Thoracic aorta (tissue), 2 donors: ENCODE results near the gene NFASC. TPM values are rescaled to one million over a fixed set of nuclear protein-coding genes. Genes with fewer than 3 reads are reported as not detected.
A peak's percentile ranks its signal among the peaks of the same experiment; 100 is the strongest.

Experiments used
- ATAC-seq: fragments of 150-250 bp; one replicate; pipeline ENCODE4 v1.8.0; 2017; ENCODE audit warnings: low read depth; ENCODE audit not compliant: insufficient number of reproducible peaks, low FRiP score
- DNase-seq: peaks from one replicate; pipeline ENCODE4 v3.0.0-alpha.2; 2020; ENCODE audit warnings: low spot score
- H3K27ac ChIP-seq, 2 donors: fragments of 200-600 bp; sonication (generic); 1 replicate in 1 of 2; 2 replicates in 1 of 2; pipeline ENCODE4 v1.5.1; 2016; ENCODE audit warnings: mild to moderate bottlenecking in 2 of 2, moderate library complexity in 2 of 2
- H3K27me3 ChIP-seq: fragments of 200-600 bp; sonication (generic); replicated peaks from 2 replicates; pipeline ENCODE4 v1.6.0; 2016; ENCODE audit warnings: mild to moderate bottlenecking; ENCODE audit not compliant: insufficient read depth
- H3K36me3 ChIP-seq: fragments of 200-600 bp; sonication (generic); one replicate; pipeline ENCODE4 v1.5.1; 2016
- H3K4me1 ChIP-seq, 2 donors: fragments of 200-600 bp; sonication (generic); 1 replicate in 1 of 2; 2 replicates in 1 of 2; pipeline versions ENCODE4 v1.5.1 to v1.6.0; 2016; ENCODE audit warnings: low read depth in 2 of 2, mild to moderate bottlenecking in 1 of 2; ENCODE audit not compliant: control insufficient read depth in 1 of 2
- H3K4me3 ChIP-seq: fragments of 200-600 bp; sonication (generic); 2 replicates; pipeline ENCODE4 v1.5.1; 2016; ENCODE audit warnings: mild to moderate bottlenecking
- H3K9me3 ChIP-seq: fragments of 200-600 bp; sonication (generic); 2 replicates; pipeline ENCODE4 v1.5.1; 2016
- total RNA-seq, 2 donors: library from RNA; depleted of rRNA; stranded (reverse); fragments of >200 nt; gene quantifications; one replicate each; pipeline versions ENCODE4 v1.1.0 to v1.2.3, GENCODE V29; 2016
- TF ChIP-seq, protein P1 (sequence below): fragments of 200-600 bp; sonication (generic); IDR thresholded peaks from one replicate; pipeline ENCODE4 v1.5.1; 2019; ENCODE audit warnings: antibody characterized with exemption

NFASC gene
- total RNA-seq, 2 donors from 2014 or later: 26.2 to 29.5 TPM

DNA sequence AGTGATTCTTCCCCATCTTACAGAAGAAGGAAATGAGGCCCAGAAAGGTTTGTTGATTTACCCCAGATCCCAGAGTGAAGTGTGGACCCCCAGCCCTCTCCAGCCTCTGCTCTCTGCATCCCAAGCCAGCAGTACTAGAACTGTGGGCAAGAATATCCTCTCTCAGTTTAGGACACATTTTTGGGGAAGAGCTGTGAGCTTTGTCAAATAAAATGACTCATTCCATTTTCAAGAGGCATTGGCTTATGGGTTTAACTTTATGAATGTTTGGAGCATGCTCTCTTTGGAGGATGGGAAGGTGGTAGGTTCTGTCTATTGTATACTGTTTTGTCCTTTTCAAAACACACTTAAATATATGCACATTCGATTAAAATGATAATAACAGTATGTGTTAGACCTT lies 101.8 kb downstream of the NFASC start:
- no peaks in the 10 kb centered on the region for H3K36me3 ChIP-seq
- ATAC-seq: no peak
- TF ChIP-seq, protein P1, sequence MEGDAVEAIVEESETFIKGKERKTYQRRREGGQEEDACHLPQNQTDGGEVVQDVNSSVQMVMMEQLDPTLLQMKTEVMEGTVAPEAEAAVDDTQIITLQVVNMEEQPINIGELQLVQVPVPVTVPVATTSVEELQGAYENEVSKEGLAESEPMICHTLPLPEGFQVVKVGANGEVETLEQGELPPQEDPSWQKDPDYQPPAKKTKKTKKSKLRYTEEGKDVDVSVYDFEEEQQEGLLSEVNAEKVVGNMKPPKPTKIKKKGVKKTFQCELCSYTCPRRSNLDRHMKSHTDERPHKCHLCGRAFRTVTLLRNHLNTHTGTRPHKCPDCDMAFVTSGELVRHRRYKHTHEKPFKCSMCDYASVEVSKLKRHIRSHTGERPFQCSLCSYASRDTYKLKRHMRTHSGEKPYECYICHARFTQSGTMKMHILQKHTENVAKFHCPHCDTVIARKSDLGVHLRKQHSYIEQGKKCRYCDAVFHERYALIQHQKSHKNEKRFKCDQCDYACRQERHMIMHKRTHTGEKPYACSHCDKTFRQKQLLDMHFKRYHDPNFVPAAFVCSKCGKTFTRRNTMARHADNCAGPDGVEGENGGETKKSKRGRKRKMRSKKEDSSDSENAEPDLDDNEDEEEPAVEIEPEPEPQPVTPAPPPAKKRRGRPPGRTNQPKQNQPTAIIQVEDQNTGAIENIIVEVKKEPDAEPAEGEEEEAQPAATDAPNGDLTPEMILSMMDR: no peak

DNA sequence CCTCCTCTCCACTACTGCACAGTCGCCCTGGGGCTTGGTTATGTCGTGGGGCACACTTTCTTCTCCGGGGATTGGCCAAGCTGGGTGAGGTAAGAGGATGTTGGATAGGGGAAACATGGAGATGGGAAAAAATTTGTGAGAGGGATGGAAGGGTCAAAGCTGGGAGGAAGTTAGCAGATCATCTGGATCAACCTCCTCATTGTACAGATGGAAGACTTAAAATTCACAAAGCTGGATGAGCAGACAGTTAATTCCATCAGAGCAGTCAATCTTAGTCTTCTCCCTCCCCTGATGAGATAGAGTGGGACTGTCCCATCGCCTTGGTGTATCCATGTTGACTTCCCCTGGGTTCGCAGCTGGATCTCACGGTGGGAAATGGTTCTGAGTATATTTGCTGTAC lies 102.8 kb downstream of the NFASC start:
- H3K36me3 ChIP-seq: no peaks in the 10 kb centered on the region
- ATAC-seq (no peak), DNase-seq (no peak)
- TF ChIP-seq, protein P1: no peak
- H3K4me3 ChIP-seq: no peak overlapping the region
- H3K27me3 ChIP-seq: no peaks in the 10 kb centered on the region
- no peaks in the 10 kb centered on the region for H3K4me1 ChIP-seq
- no peak overlapping the region for H3K27ac ChIP-seq
- H3K9me3 ChIP-seq: no peaks in the 10 kb centered on the region

More for the DNA sequence above, 101.8 kb downstream of the NFASC start:
- no peak overlapping the region for H3K27ac ChIP-seq
- H3K27me3 ChIP-seq: no peaks in the 10 kb centered on the region
- H3K9me3 ChIP-seq: no peaks in the 10 kb centered on the region
- no peak overlapping the region for H3K4me3 ChIP-seq
- DNase-seq: no peak
- no peaks in the 10 kb centered on the region for H3K4me1 ChIP-seq

DNA sequence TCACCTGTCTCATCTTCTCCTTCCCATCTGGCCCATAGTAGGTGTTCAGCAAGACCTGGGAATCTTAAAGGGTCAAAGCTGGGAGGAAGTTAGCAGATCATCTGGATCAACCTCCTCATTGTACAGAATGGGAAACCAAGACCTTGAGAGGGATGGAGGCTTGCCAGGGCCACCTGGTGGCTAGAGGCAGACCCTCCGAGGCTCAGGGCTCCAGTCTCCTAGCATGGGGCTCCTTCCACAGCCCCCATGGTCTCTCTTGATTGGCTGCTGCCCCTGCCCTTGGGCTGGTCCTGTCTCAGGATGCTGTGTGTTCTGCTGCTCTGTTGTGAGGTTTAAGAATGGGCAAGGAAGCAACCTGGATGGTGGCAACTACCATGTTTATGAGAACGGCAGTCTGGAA lies 103.7 kb downstream of the NFASC start:
- Histone ChIP-seq H3K36me3 (no peaks in the 10 kb centered on the region), H3K27me3 (no peaks in the 10 kb centered on the region)

DNA sequence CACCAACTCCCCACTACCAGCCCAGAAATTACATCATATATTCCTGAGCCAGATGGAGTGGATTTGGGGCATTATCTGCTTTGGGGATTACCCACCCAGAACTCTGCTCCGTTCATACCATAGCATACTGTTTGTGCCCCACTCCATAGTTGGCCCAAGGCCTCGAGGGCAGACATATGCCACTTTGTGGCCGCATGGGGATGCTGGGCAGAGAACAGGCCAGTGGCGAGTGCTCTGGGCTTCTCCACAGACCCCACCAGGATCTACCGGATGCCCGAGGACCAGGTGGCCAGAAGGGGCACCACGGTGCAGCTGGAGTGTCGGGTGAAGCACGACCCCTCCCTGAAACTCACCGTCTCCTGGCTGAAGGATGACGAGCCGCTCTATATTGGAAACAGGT lies 104.4 kb downstream of the NFASC start:
- no peaks in the 10 kb centered on the region for H3K27me3 ChIP-seq
- H3K4me3 ChIP-seq: no peak overlapping the region
- H3K27ac ChIP-seq: no peak overlapping the region
- ATAC-seq: no peak
- H3K9me3 ChIP-seq: no peaks in the 10 kb centered on the region
- no peak for DNase-seq
- TF ChIP-seq, protein P1: no peak
- H3K4me1 ChIP-seq: no peaks in the 10 kb centered on the region
- no peaks in the 10 kb centered on the region for H3K36me3 ChIP-seq

More for the DNA sequence above, 103.7 kb downstream of the NFASC start:
- Histone ChIP-seq H3K4me1 (no peaks in the 10 kb centered on the region), H3K9me3 (no peaks in the 10 kb centered on the region), H3K27ac (no peak overlapping the region), H3K4me3 (no peak overlapping the region)
- TF ChIP-seq, protein P1: no peak
- ATAC-seq: no peak
- no peak for DNase-seq

DNA sequence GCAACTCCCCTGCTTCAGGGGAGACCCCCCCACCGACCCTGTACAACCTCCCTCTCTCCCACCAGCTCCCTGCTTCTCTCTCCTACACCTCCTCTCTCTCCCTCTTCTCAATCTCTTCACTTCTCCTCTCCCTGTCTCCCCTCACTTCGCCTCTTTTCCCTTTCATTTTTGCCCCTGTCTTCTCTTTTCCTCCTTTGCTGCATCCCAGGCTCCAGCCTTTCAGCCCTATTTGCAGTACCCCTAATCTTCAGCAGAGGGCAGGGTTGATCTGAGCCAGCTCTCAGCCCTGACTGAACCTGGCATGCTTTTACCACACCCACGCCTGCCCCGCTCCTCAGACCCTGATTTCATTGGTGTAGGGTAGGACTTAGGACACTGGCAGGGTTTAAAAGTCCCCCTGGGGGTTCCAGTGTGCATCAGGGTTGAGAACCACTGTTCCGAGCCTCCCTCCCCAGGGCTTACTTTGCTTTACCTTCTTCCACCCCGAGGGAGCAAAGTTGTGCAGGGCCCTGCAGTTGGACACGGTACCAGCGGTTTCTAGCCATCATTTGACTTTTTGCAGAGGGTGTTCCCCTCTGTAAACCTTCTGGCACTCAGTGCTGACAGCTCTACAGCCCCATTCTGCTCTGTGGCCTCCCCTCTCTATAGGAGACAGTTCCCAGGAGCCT lies 105.0 kb downstream of the NFASC start:
- TF ChIP-seq, protein P1: peak; percentile 66
- H3K4me3 ChIP-seq: no peak overlapping the region
- no peak for ATAC-seq
- no peak overlapping the region for H3K27ac ChIP-seq
- no peaks in the 10 kb centered on the region for H3K4me1 ChIP-seq
- H3K36me3 ChIP-seq: no peaks in the 10 kb centered on the region
- H3K9me3 ChIP-seq: no peaks in the 10 kb centered on the region
- no peaks in the 10 kb centered on the region for H3K27me3 ChIP-seq
- no peak for DNase-seq
